HEK293 (cell line): ENCODE measurements around the gene FMN1.

Experiments
- CTCF ChIA-PET: fragments of 350-600 bp; formaldehyde crosslinking; extraction: SDS; loops from one replicate; lab custom pipeline; 2021; ENCODE audit warnings: antibody characterized with exemption; lab: Yijun Ruan, JAX
- POLR2A ChIA-PET: fragments of 300-600 bp; formaldehyde crosslinking; extraction: SDS; loops from one replicate; lab custom pipeline; 2020; ENCODE audit warnings: antibody characterized with exemption, inconsistent platforms; lab: Yijun Ruan, JAX
- H3K27ac ChIP-seq: fragments of 200-500 bp; sonication (Bioruptor generic); 2 replicates; pipeline ENCODE4 v1.5.1; 2014; ENCODE audit warnings: low read depth, low read length, control low read depth, inconsistent platforms; ENCODE audit errors: extremely low read depth
- H3K36me3 ChIP-seq, 2 experiments: fragments of 200-500 bp in 1 of 2; sonication (Bioruptor generic) in 1 of 2; 1 replicate in 1 of 2; 2 replicates in 1 of 2; pipeline ENCODE4 v1.5.1; 2014 to 2017; ENCODE audit warnings: inconsistent platforms in 2 of 2, low read length in 2 of 2; ENCODE audit not compliant: control insufficient read depth in 2 of 2, insufficient read depth in 1 of 2
- H3K4me1 ChIP-seq: fragments of 200-500 bp; sonication (Bioruptor generic); 2 replicates; pipeline ENCODE4 v1.5.1; 2014; ENCODE audit warnings: mild to moderate bottlenecking, low read length, inconsistent platforms; ENCODE audit not compliant: control insufficient read depth, insufficient read depth
- H3K4me3 ChIP-seq: 2 replicates; pipeline ENCODE4 v1.5.1; 2011; ENCODE audit warnings: low read depth, mild to moderate bottlenecking, control low read depth, low read length, moderate library complexity
- H3K9me3 ChIP-seq: fragments of 200-500 bp; sonication (Bioruptor generic); 2 replicates; pipeline ENCODE4 v1.5.1; 2014; ENCODE audit warnings: low read depth, low read length, inconsistent platforms; ENCODE audit not compliant: control insufficient read depth, insufficient read depth
- IKZF3 ChIP-seq: fragments of 450-650 bp; IDR thresholded peaks from 2 replicates; pipeline ENCODE4 v1.5.0; 2018; ENCODE audit warnings: missing biosample characterization, mild to moderate bottlenecking, missing genetic modification characterization, moderate library complexity
- KLF16 ChIP-seq: fragments of 450-650 bp; formaldehyde crosslinking; IDR thresholded peaks from 2 replicates; pipeline ENCODE4 v1.5.1; 2017; ENCODE audit warnings: missing biosample characterization, missing genetic modification characterization
- KLF8 ChIP-seq: fragments of 450-650 bp; formaldehyde crosslinking; IDR thresholded peaks from 2 replicates; pipeline ENCODE4 v1.5.1; 2016; ENCODE audit warnings: missing biosample characterization, missing genetic modification characterization
- OVOL3 ChIP-seq: fragments of 450-650 bp; formaldehyde crosslinking; IDR thresholded peaks from 2 replicates; pipeline ENCODE4 v1.5.1; 2016; ENCODE audit warnings: missing biosample characterization, missing genetic modification characterization
- SP2 ChIP-seq: fragments of 450-650 bp; formaldehyde crosslinking; IDR thresholded peaks from 2 replicates; pipeline ENCODE4 v1.5.1; 2016; ENCODE audit warnings: missing biosample characterization, missing genetic modification characterization
- SP7 ChIP-seq: fragments of 450-650 bp; formaldehyde crosslinking; IDR thresholded peaks from 2 replicates; pipeline ENCODE4 v1.5.1; 2016; ENCODE audit warnings: missing biosample characterization, missing genetic modification characterization
- ZBTB20 ChIP-seq: fragments of 450-650 bp; formaldehyde crosslinking; IDR thresholded peaks from 2 replicates; pipeline ENCODE4 v1.5.1; 2016; ENCODE audit warnings: missing biosample characterization, missing genetic modification characterization
- ZNF114 ChIP-seq: fragments of 450-650 bp; formaldehyde crosslinking; IDR thresholded peaks from 2 replicates; pipeline ENCODE4 v1.5.0; 2017; ENCODE audit warnings: missing biosample characterization, missing genetic modification characterization
- ZNF155 ChIP-seq: fragments of 450-650 bp; formaldehyde crosslinking; IDR thresholded peaks from 2 replicates; pipeline ENCODE4 v1.5.1; 2016; ENCODE audit warnings: missing biosample characterization, missing genetic modification characterization
- ZNF211 ChIP-seq: fragments of 450-650 bp; formaldehyde crosslinking; IDR thresholded peaks from 2 replicates; pipeline ENCODE4 v1.5.1; 2016; ENCODE audit warnings: low read depth, missing biosample characterization, missing genetic modification characterization
- ZNF221 ChIP-seq: fragments of 450-650 bp; formaldehyde crosslinking; IDR thresholded peaks from 2 replicates; pipeline ENCODE4 v1.5.1; 2017; ENCODE audit warnings: missing biosample characterization, missing genetic modification characterization, borderline replicate concordance
- ZNF302 ChIP-seq: fragments of 450-650 bp; formaldehyde crosslinking; IDR thresholded peaks from 2 replicates; pipeline ENCODE4 v1.5.1; 2016; ENCODE audit warnings: missing biosample characterization, missing genetic modification characterization, low read depth
- ZNF311 ChIP-seq: fragments of 450-650 bp; formaldehyde crosslinking; IDR thresholded peaks from 2 replicates; pipeline ENCODE4 v1.5.1; 2017; ENCODE audit warnings: missing biosample characterization, missing genetic modification characterization, borderline replicate concordance
- ZNF473 ChIP-seq: fragments of 450-650 bp; formaldehyde crosslinking; IDR thresholded peaks from 2 replicates; pipeline ENCODE4 v1.5.1; 2017; ENCODE audit warnings: missing biosample characterization, missing genetic modification characterization
- ZNF549 ChIP-seq: fragments of 450-650 bp; IDR thresholded peaks from 2 replicates; pipeline ENCODE4 v1.5.1; 2018; ENCODE audit warnings: missing biosample characterization, missing genetic modification characterization, mild to moderate bottlenecking, inconsistent platforms, moderate library complexity
- ZNF600 ChIP-seq: fragments of 450-650 bp; formaldehyde crosslinking; IDR thresholded peaks from 2 replicates; pipeline ENCODE4 v1.5.1; 2016; ENCODE audit warnings: missing biosample characterization, missing genetic modification characterization
- ZNF843 ChIP-seq: fragments of 450-650 bp; formaldehyde crosslinking; IDR thresholded peaks from 2 replicates; pipeline ENCODE4 v1.5.1; 2016; ENCODE audit warnings: missing biosample characterization, missing genetic modification characterization
- TF ChIP-seq, protein P1 (sequence below): fragments of 450-650 bp; formaldehyde crosslinking; IDR thresholded peaks from 2 replicates; pipeline ENCODE4 v1.5.1; 2016; ENCODE audit warnings: missing biosample characterization, missing genetic modification characterization
- TF ChIP-seq, protein P2 (sequence below): fragments of 450-650 bp; formaldehyde crosslinking; IDR thresholded peaks from 2 replicates; pipeline ENCODE4 v1.5.1; 2017; ENCODE audit warnings: missing biosample characterization, missing genetic modification characterization
- TF ChIP-seq, protein P3 (sequence below): fragments of 450-650 bp; formaldehyde crosslinking; IDR thresholded peaks from 2 replicates; pipeline ENCODE4 v1.5.1; 2017; ENCODE audit warnings: missing biosample characterization, missing genetic modification characterization
- TF ChIP-seq, protein P4 (sequence below): fragments of 450-650 bp; formaldehyde crosslinking; IDR thresholded peaks from 2 replicates; pipeline ENCODE4 v1.5.1; 2016; ENCODE audit warnings: missing biosample characterization, missing genetic modification characterization
- TF ChIP-seq, protein P5 (sequence below): fragments of 450-650 bp; formaldehyde crosslinking; IDR thresholded peaks from 2 replicates; pipeline ENCODE4 v1.5.1; 2016; ENCODE audit warnings: missing biosample characterization, missing genetic modification characterization
- TF ChIP-seq, protein P6 (sequence below): IDR thresholded peaks from 2 replicates; pipeline ENCODE4 v1.6.1; 2011; ENCODE audit warnings: mild to moderate bottlenecking, low read depth, low read length, borderline replicate concordance

FMN1 gene

DNA sequence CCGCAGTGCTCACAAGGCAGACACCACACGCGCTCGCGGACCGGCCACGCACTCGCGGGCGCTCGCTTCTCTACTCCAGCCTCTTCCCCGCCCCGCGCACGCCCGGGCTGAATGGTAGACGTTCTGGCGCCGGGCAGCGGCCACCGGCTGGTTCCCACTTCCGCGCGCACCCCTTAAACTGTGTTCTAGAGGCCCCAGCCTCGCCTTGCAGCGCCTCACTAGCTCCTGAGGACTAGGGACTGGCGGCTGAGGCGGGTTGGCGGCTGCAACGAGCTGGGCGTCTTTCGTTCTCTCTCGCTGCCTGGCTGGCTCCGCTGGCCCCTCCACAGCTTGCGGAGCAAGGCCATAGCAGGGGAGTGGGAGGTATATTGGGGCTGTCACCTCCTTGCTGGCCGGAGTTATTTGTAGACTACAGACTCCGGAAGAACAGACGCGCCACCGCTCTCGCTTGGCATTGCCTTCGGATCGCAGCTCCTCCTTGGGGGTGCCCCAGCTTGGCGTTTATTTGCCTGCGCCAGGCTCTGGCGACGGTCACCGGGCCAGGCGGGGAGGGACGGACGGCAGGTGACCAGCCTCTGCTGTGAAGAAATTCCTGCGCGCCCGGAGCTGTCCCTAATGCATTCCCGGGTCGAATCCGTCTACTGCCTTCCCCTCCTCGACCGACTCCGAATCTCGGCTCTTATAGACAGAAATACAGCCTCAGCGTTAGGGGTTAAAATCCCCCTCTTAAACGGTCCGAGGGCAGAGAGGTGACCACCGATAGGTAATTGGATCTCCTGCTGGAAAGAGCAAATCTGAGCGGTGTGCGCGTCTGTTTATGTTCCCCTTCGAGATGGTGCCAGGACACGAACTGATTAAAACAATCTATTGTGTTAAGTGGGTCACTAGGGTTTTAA lies 475.4 kb downstream of the FMN1 start:
- TF ChIP-seq IKZF3, result no peak
- no peak for TF ChIP-seq ZNF473 (tag by site-specific recombination)
- no peak for TF ChIP-seq KLF16 (tag by site-specific recombination)
- TF ChIP-seq ZNF221 (tag by site-specific recombination), result no peak
- TF ChIP-seq ZNF843 (tag by site-specific recombination), result no peak
- TF ChIP-seq ZNF155 (tag by site-specific recombination), result no peak
- no peak for TF ChIP-seq OVOL3
- TF ChIP-seq, protein P1, sequence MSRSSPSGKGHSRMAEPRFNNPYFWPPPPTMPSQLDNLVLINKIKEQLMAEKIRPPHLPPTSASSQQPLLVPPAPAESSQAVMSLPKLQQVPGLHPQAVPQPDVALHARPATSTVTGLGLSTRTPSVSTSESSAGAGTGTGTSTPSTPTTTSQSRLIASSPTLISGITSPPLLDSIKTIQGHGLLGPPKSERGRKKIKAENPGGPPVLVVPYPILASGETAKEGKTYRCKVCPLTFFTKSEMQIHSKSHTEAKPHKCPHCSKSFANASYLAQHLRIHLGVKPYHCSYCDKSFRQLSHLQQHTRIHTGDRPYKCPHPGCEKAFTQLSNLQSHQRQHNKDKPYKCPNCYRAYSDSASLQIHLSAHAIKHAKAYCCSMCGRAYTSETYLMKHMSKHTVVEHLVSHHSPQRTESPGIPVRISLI (tag by site-specific recombination), result no peak
- no peak for TF ChIP-seq SP2 (tag by site-specific recombination)
- TF ChIP-seq, protein P2, sequence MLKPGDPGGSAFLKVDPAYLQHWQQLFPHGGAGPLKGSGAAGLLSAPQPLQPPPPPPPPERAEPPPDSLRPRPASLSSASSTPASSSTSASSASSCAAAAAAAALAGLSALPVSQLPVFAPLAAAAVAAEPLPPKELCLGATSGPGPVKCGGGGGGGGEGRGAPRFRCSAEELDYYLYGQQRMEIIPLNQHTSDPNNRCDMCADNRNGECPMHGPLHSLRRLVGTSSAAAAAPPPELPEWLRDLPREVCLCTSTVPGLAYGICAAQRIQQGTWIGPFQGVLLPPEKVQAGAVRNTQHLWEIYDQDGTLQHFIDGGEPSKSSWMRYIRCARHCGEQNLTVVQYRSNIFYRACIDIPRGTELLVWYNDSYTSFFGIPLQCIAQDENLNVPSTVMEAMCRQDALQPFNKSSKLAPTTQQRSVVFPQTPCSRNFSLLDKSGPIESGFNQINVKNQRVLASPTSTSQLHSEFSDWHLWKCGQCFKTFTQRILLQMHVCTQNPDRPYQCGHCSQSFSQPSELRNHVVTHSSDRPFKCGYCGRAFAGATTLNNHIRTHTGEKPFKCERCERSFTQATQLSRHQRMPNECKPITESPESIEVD (tag by site-specific recombination), result no peak
- TF ChIP-seq, protein P3, sequence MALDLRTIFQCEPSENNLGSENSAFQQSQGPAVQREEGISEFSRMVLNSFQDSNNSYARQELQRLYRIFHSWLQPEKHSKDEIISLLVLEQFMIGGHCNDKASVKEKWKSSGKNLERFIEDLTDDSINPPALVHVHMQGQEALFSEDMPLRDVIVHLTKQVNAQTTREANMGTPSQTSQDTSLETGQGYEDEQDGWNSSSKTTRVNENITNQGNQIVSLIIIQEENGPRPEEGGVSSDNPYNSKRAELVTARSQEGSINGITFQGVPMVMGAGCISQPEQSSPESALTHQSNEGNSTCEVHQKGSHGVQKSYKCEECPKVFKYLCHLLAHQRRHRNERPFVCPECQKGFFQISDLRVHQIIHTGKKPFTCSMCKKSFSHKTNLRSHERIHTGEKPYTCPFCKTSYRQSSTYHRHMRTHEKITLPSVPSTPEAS (tag by site-specific recombination), result no peak
- Histone ChIP-seq H3K4me3 (peak overlapping the region; percentile 29), H3K4me1 (peaks cover 2% of the 10 kb centered on the region; the same call in 1 of the 2 replicates), H3K27ac (no peak overlapping the region; the same call in 1 of the 2 replicates), H3K36me3 (no peaks in the 10 kb centered on the region), H3K9me3 (no peaks in the 10 kb centered on the region)
- ChIA-PET POLR2A (no interaction called here), CTCF (no interaction called here)

DNA sequence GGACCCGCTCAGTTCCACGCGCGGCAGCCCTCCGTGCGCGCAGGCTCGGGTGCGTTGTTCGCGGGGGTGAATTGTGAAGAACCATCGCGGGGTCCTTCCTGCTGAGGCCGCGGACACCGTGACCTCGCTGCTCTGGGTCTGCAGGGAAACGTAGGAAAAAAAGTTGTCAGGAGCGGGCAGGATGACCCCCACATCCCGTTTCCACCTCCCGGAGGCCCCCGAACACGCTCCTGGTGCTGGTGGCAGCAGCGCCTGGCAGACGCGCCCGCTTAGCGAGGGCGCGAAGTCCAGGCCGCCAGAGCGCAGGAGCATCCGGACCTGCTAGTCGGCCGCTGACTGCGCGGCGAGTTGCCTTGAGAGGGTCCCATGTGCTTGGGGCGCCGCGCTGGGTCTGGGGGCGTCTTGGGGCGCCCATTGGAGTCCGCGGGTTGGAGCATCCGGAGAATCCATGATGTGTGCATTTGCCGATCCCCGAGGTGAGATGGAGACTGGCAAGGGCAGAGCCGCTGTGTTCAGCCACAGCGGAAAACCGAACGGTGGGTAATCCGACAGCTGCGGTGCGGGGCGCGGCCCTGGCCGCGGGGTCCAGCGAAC lies 476.2 kb downstream of the FMN1 start:
- POLR2A ChIA-PET, result no interaction called here
- no peak for TF ChIP-seq ZNF311 (tag by site-specific recombination)
- TF ChIP-seq ZNF211 (tag by site-specific recombination), result no peak
- TF ChIP-seq, protein P4, sequence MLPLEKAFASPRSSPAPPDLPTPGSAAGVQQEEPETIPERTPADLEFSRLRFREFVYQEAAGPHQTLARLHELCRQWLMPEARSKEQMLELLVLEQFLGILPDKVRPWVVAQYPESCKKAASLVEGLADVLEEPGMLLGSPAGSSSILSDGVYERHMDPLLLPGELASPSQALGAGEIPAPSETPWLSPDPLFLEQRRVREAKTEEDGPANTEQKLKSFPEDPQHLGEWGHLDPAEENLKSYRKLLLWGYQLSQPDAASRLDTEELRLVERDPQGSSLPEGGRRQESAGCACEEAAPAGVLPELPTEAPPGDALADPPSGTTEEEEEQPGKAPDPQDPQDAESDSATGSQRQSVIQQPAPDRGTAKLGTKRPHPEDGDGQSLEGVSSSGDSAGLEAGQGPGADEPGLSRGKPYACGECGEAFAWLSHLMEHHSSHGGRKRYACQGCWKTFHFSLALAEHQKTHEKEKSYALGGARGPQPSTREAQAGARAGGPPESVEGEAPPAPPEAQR (tag by site-specific recombination), result no peak
- TF ChIP-seq ZNF114 (tag by site-specific recombination), result no peak
- no peak for TF ChIP-seq KLF8 (tag by site-specific recombination)
- no peak for TF ChIP-seq ZNF600 (tag by site-specific recombination)
- TF ChIP-seq ZNF302 (tag by site-specific recombination), result no peak
- TF ChIP-seq, protein P5, sequence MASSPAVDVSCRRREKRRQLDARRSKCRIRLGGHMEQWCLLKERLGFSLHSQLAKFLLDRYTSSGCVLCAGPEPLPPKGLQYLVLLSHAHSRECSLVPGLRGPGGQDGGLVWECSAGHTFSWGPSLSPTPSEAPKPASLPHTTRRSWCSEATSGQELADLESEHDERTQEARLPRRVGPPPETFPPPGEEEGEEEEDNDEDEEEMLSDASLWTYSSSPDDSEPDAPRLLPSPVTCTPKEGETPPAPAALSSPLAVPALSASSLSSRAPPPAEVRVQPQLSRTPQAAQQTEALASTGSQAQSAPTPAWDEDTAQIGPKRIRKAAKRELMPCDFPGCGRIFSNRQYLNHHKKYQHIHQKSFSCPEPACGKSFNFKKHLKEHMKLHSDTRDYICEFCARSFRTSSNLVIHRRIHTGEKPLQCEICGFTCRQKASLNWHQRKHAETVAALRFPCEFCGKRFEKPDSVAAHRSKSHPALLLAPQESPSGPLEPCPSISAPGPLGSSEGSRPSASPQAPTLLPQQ (tag by site-specific recombination), result no peak
- TF ChIP-seq, protein P6, sequence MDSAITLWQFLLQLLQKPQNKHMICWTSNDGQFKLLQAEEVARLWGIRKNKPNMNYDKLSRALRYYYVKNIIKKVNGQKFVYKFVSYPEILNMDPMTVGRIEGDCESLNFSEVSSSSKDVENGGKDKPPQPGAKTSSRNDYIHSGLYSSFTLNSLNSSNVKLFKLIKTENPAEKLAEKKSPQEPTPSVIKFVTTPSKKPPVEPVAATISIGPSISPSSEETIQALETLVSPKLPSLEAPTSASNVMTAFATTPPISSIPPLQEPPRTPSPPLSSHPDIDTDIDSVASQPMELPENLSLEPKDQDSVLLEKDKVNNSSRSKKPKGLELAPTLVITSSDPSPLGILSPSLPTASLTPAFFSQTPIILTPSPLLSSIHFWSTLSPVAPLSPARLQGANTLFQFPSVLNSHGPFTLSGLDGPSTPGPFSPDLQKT, result no peak
- TF ChIP-seq ZNF549 (tag by site-specific recombination), result no peak
- no peak for TF ChIP-seq SP7 (tag by site-specific recombination)
- no peak for TF ChIP-seq ZBTB20
- TF ChIP-seq, protein P2 (tag by site-specific recombination), result no peak
- Histone ChIP-seq H3K27ac (no peak overlapping the region; the same call in 1 of the 2 replicates), H3K4me3 (peak overlapping the region; percentile 29), H3K36me3 (no peaks in the 10 kb centered on the region), H3K9me3 (no peaks in the 10 kb centered on the region), H3K4me1 (peaks cover 2% of the 10 kb centered on the region; the same call in 1 of the 2 replicates)
- CTCF ChIA-PET, result no interaction called here
